Loucy (cell line): Measurements from ENCODE around the gene CCDC81.

Experiments used
- H2AFZ ChIP-seq: fragments of 200-600 bp; sonication (generic); 2 replicates; pipeline ENCODE4 v1.6.0; 2016; ENCODE audit warnings: antibody characterized with exemption, mild to moderate bottlenecking, low read length, moderate library complexity
- H3F3A ChIP-seq: fragments of 200-600 bp; 2 replicates; pipeline ENCODE4 v1.6.0; 2016; ENCODE audit warnings: antibody characterized with exemption, low read depth, mild to moderate bottlenecking
- H3K27me3 ChIP-seq: fragments of 200-600 bp; sonication (generic); 2 replicates; pipeline ENCODE4 v1.6.1; 2014; ENCODE audit warnings: low read length, mild to moderate bottlenecking; ENCODE audit not compliant: insufficient read depth, poor library complexity, severe bottlenecking
- H3K36me3 ChIP-seq: fragments of 200-600 bp; sonication (generic); 2 replicates; pipeline ENCODE4 v1.6.1; 2016; ENCODE audit warnings: low read length; ENCODE audit not compliant: insufficient read depth
- H3K4me1 ChIP-seq: fragments of 200-600 bp; sonication (generic); 2 replicates; pipeline ENCODE4 v1.5.1; 2014; ENCODE audit warnings: low read length, mild to moderate bottlenecking; ENCODE audit not compliant: insufficient read depth, poor library complexity, severe bottlenecking
- H3K4me2 ChIP-seq: fragments of 200-600 bp; sonication (generic); 2 replicates; pipeline ENCODE4 v1.6.0; 2014; ENCODE audit warnings: antibody characterized with exemption, low read length, low read depth, mild to moderate bottlenecking; ENCODE audit not compliant: poor library complexity, severe bottlenecking
- H3K4me3 ChIP-seq: fragments of 200-600 bp; sonication (generic); 2 replicates; pipeline ENCODE4 v1.5.1; 2014; ENCODE audit warnings: low read length, mild to moderate bottlenecking, mixed read lengths; ENCODE audit not compliant: poor library complexity, severe bottlenecking
- H3K79me2 ChIP-seq: fragments of 200-600 bp; sonication (generic); 2 replicates; pipeline ENCODE4 v1.6.1; 2014; ENCODE audit warnings: low read length; ENCODE audit not compliant: insufficient read depth
- H3K9ac ChIP-seq: fragments of 200-600 bp; sonication (generic); 2 replicates; pipeline ENCODE4 v1.6.0; 2014; ENCODE audit warnings: mild to moderate bottlenecking, low read depth, low read length, moderate library complexity; ENCODE audit not compliant: poor library complexity, severe bottlenecking
- H3K9me2 ChIP-seq: fragments of 200-600 bp; sonication (generic); replicated peaks from 2 replicates; pipeline ENCODE4 v1.6.1; 2016; ENCODE audit warnings: low read depth, low read length, mixed read lengths
- H3K9me3 ChIP-seq: fragments of 200-600 bp; sonication (generic); 2 replicates; pipeline ENCODE4 v1.6.1; 2014; ENCODE audit warnings: mild to moderate bottlenecking, antibody characterized with exemption, low read length, low read depth; ENCODE audit not compliant: insufficient read depth
- H4K20me1 ChIP-seq: fragments of 200-600 bp; sonication (generic); 2 replicates; pipeline ENCODE4 v1.6.0; 2014; ENCODE audit warnings: antibody characterized with exemption, low read length, mild to moderate bottlenecking; ENCODE audit not compliant: insufficient read depth, poor library complexity, severe bottlenecking
- EZH2phosphoT487 ChIP-seq: fragments of 200-600 bp; IDR thresholded peaks from 2 replicates; pipeline ENCODE4 v1.6.1; 2018; ENCODE audit warnings: antibody characterized with exemption, mild to moderate bottlenecking, moderate library complexity, borderline replicate concordance
- TF ChIP-seq, protein P1 (sequence below): fragments of 200-600 bp; sonication (generic); conservative IDR thresholded peaks from 2 replicates; pipeline ENCODE4 v1.5.1; 2014; ENCODE audit warnings: mild to moderate bottlenecking, antibody characterized with exemption, low read length

Gene CCDC81

DNA sequence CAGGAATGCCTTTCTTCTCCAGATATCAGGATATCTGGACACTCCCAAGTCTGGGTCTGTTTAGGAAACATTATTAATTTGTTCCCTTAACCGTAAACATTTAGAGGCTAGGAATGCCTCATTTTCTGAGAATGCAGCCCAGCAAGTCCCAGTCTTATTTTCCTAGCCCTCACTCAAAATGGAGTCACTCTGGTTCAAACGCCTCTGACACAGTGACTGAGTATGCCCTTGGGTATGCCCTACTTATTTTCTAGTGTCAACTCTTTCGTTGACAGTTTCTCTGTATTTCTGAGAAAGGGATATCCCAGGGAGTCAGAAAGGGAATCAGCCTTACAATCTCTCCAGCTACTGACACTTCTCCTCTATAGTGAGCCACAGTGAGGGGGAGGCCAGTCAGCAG, 16.0 kb upstream of the CCDC81 start:
- Histone ChIP-seq H3K36me3 (no peaks in the 10 kb centered on the region), H3K9me3 (no peaks in the 10 kb centered on the region), H3K9ac (no peak overlapping the region), H3K9me2 (no peaks in the 10 kb centered on the region), H3K4me1 (no peaks in the 10 kb centered on the region), H4K20me1 (no peaks in the 10 kb centered on the region), H3K4me2 (no peak overlapping the region), H3K79me2 (no peaks in the 10 kb centered on the region), H3K4me3 (no peak overlapping the region), H2AFZ (no peak overlapping the region), H3K27me3 (no peaks in the 10 kb centered on the region), H3F3A (no peaks in the 10 kb centered on the region)
- TF ChIP-seq EZH2phosphoT487, result no peak
- TF ChIP-seq, protein P1, sequence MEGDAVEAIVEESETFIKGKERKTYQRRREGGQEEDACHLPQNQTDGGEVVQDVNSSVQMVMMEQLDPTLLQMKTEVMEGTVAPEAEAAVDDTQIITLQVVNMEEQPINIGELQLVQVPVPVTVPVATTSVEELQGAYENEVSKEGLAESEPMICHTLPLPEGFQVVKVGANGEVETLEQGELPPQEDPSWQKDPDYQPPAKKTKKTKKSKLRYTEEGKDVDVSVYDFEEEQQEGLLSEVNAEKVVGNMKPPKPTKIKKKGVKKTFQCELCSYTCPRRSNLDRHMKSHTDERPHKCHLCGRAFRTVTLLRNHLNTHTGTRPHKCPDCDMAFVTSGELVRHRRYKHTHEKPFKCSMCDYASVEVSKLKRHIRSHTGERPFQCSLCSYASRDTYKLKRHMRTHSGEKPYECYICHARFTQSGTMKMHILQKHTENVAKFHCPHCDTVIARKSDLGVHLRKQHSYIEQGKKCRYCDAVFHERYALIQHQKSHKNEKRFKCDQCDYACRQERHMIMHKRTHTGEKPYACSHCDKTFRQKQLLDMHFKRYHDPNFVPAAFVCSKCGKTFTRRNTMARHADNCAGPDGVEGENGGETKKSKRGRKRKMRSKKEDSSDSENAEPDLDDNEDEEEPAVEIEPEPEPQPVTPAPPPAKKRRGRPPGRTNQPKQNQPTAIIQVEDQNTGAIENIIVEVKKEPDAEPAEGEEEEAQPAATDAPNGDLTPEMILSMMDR, result no peak

DNA sequence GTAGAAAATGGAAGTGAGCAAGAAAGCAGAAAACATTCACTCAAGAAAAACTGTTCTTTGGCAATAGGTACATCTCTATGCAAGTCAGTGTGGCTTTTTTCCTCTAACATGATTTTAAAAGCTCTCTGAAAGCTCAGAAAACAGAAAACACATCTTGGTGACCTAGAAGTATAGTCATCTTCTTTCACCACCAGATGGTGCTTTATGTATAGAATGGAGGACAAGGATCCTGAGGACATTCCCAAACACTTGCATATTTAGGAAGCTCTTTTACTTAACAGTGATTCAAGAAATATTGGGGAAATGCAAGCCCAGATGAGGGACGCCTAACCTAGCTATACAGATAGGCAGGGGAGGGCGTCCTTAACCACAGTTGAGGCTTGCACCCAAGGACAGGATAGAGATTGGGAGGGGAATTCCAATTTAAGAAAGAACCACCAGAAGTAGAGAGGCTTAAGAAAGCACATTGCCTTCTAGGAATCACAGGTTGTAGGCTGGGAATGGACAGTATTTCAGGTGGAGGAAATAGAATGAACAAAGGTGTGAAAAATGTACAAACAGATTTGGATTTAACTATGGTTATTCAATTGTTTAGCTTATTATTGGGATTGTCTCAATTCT, 13.8 kb upstream of the CCDC81 start:
- Histone ChIP-seq H3K36me3 (no peaks in the 10 kb centered on the region), H3K27me3 (no peaks in the 10 kb centered on the region), H3K4me3 (no peak overlapping the region), H3K9me3 (no peaks in the 10 kb centered on the region), H4K20me1 (no peaks in the 10 kb centered on the region), H3K9ac (no peak overlapping the region), H3K9me2 (no peaks in the 10 kb centered on the region), H3K4me2 (no peak overlapping the region), H3K4me1 (no peaks in the 10 kb centered on the region), H2AFZ (no peak overlapping the region), H3F3A (no peaks in the 10 kb centered on the region), H3K79me2 (no peaks in the 10 kb centered on the region)
- no peak for TF ChIP-seq EZH2phosphoT487
- TF ChIP-seq, protein P1, result peak; percentile 35

DNA sequence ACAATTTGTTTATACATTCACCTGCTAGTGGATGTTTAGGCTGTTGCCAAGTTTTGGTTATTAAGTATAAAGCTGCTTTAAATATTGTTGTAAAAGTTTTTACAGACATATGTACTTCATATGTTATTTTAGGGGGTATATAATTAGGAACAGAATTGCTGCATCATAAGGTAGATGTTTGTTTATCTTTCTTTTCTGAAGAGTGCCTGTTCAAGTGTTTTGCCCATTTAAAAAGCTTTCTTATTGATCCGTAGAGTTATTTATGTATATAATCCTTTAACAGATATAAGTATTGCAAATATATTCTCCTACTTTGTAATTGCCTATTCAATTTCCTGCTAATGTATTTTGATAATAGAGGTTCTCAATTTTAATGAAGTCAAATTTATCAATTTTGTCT, 11.3 kb upstream of the CCDC81 start:
- no peaks in the 10 kb centered on the region for H3K9me3 ChIP-seq
- TF ChIP-seq, protein P1, result no peak
- TF ChIP-seq EZH2phosphoT487, result no peak
- no peaks in the 10 kb centered on the region for H4K20me1 ChIP-seq
- no peaks in the 10 kb centered on the region for H3K36me3 ChIP-seq
- H3K4me2 ChIP-seq, result no peak overlapping the region
- no peaks in the 10 kb centered on the region for H3K4me1 ChIP-seq
- no peak overlapping the region for H2AFZ ChIP-seq
- no peaks in the 10 kb centered on the region for H3K9me2 ChIP-seq
- no peak overlapping the region for H3K4me3 ChIP-seq
- H3K9ac ChIP-seq, result no peak overlapping the region
- H3K27me3 ChIP-seq, result no peaks in the 10 kb centered on the region
- no peaks in the 10 kb centered on the region for H3K79me2 ChIP-seq
- H3F3A ChIP-seq, result no peaks in the 10 kb centered on the region
